Measurements from ENCODE around the gene KNSTRN. TPM values are rescaled to one million over a fixed set of nuclear protein-coding genes. Genes with fewer than 3 reads are reported as not detected.
A peak's percentile ranks its signal among the peaks of the same experiment; 100 is the strongest.

Gene KNSTRN
- total and polyA plus RNA-seq, 2 donors (not counting 3 experiments of a cell fraction or from before 2014, with no cell fraction given) = 24.4 to 61.4 TPM

DNA sequence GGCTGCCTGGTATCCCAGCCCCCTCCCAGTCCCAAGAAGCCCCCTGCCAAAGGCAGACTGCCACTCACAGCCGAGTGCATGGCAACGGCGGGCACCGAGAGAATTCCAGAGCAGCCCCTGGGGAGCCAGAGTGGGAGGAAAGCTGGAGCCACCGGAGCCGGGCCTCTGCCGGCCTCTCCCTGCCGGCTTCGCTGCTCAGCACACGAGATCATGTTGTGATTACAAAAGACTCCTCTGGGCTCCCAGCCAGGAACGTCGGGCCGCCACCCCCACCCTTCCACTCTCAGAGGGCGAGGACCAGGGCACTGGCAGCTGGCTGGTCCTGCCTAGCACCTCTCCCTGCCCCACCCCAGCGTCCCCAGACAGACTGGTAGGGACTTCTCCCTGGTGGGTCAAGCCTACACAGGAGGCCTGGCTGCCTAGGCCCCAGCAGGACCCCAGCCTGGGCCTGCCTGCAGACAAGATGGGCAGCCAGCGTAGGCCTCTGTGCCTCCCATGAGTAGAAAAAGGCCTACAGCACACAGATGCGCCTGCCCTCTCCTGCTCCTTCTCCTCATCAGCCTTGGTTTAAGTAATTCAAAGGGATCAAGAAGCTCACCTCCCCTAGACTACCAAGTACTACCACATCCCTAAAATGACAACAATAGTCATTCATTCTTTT is 41.7 kb upstream of the KNSTRN start, which contains the start of gene CCDC9B:
CCDC9B (minus strand) TSS at position 200 of the 661 bp plus-strand sequence; CDS start at position 80, 120 bp downstream.
- peak within 1 kb of the TSS; percentile 94 for H3K27ac ChIP-seq (ENCODE audit: insufficient read depth, low read depth, low read length)
- peaks cover 0 to 5% of the 10 kb centered on the region in 2 experiments for H3K36me3 ChIP-seq (ENCODE audit: control insufficient read depth in 2 of 2, extremely low read depth in 1 of 2, insufficient read depth in 2 of 2, low read length in 2 of 2)
- H3K9ac ChIP-seq (replicated peaks; ENCODE audit: extremely low read depth, insufficient read depth, low read length) = peak within 1 kb of the TSS; percentile 86
- H3K4me2 ChIP-seq (ENCODE audit: insufficient read depth, low read length) = peak within 1 kb of the TSS; percentile 44
- no peaks in the 10 kb centered on the region for H3K9me1 ChIP-seq (replicated peaks; ENCODE audit: control insufficient read depth, extremely low read depth, insufficient read depth, low read length)
- POLR2A ChIA-PET = interaction anchor here (0.8 to 2.1 kb wide), 3 partner anchors 13 to 26 kb away, joined by 3 to 12 read pairs (median 6); no protein-coding TSS in a partner anchor
- H3K4me3 ChIP-seq (replicated peaks in 1 of 3; ENCODE audit: insufficient read depth in 1 of 3, low read depth in 1 of 3, low read length in 3 of 3) = peak within 1 kb of the TSS; percentile 12 to 57 (median 20)
- H3K27me3 ChIP-seq (ENCODE audit: control insufficient read depth in 2 of 2, insufficient read depth in 2 of 2, low read length in 2 of 2) = no peaks in the 10 kb centered on the region
- TF ChIP-seq POLR2A (IDR thresholded peaks at IDR 0.05; ENCODE audit: low read depth, low read length) (peak; percentile 91), POLR2AphosphoS5 (IDR thresholded peaks at IDR 0.05; ENCODE audit: insufficient read depth, low read depth, low read length) (peak; percentile 84), JUN (IDR thresholded peaks at IDR 0.05; ENCODE audit: borderline replicate concordance, insufficient read depth, insufficient read length, low read depth) (no peak)
- DNase-seq (ENCODE audit: low read depth, low spot score) (peak; percentile 85), FAIRE-seq (peak; percentile 94)
- no peaks in the 10 kb centered on the region for H3K9me3 ChIP-seq (replicated peaks; ENCODE audit: control insufficient read depth, insufficient read depth, low read length)
- H2AFZ ChIP-seq (ENCODE audit: low read depth, low read length) = peak within 1 kb of the TSS; percentile 65
- no peaks in the 10 kb centered on the region for H4K20me1 ChIP-seq (replicated peaks; ENCODE audit: control insufficient read depth, extremely low read depth, insufficient read depth, low read length)
- CTCF ChIA-PET = interaction anchor here (0.7 to 9.1 kb wide), 12 partner anchors 9 to 157 kb away, joined by 3 to 287 read pairs (median 31); partner anchors contain the start of genes DISP2 and INAFM2
- BruUV-seq (replicated peaks) = no TSS peak
- intact Hi-C loops (cut with micrococcal nuclease) = no loop called here
- peaks cover 11% of the 10 kb centered on the region for H3K79me2 ChIP-seq (ENCODE audit: control insufficient read depth, insufficient read depth, low read length)
- dilution Hi-C loops (cut with MboI; ENCODE audit: extremely low pct_ligation_motif_present, low sequenced_read_pairs) = no loop called here
- H3K4me1 ChIP-seq (ENCODE audit: control insufficient read depth, extremely low read depth, insufficient read depth, low read length) = peaks cover 62% of the 10 kb centered on the region

DNA sequence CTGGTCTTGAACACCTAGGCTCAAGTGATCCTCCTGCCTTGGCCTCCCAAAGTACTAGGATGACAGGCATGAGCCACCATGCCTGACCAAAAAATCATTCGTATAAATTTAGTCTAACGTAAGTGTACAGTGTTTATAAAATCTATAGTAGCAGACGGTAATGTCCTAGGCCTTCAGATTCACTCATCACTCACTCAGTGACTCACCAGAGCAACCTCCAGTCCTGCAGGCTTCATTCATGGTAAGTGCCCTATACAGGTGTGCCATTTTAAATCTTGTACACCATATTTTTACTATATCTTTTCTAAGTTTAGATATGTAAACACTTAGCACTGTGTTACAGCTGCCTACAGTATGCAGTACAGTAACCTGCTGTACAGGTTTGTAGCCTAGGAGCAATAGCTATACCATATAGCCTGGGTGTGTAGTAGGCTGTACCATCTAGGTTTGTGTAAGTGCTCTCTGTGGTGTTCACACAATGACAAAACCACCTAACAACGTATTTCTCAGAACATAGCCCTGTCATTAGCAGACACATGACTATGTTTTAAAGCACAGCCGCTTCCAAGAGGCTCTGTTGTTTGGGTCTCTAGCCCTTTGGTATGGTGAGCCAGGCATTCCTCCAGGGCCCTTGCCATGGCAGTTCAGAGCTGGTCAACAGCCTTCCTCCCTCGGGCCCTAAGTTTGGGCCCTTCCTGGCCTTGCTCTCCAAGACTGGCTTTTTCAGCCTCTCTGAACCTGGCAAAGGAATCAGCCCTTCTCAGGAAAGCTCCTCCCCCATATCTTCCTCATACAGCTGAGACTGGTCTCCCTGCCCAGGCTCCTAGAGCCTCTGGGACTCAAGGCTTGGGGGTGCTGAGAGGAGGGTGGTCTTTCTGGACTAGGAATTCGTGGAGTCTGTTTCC is 39.9 kb upstream of the KNSTRN start:
- Histone ChIP-seq H2AFZ (ENCODE audit: low read depth, low read length) (peak overlapping the region; percentile 6), H3K4me2 (ENCODE audit: insufficient read depth, low read length) (peak overlapping the region; percentile 50), H3K4me1 (ENCODE audit: control insufficient read depth, extremely low read depth, insufficient read depth, low read length) (peaks cover 62% of the 10 kb centered on the region), H3K79me2 (ENCODE audit: control insufficient read depth, insufficient read depth, low read length) (peaks cover 11% of the 10 kb centered on the region), H3K4me3 (replicated peaks in 1 of 3; ENCODE audit: insufficient read depth in 1 of 3, low read depth in 1 of 3, low read length in 3 of 3) (no peak overlapping the region), H3K36me3 (ENCODE audit: control insufficient read depth in 2 of 2, extremely low read depth in 1 of 2, insufficient read depth in 2 of 2, low read length in 2 of 2) (no peaks in the 10 kb centered on the region), H3K9ac (replicated peaks; ENCODE audit: extremely low read depth, insufficient read depth, low read length) (peak overlapping the region; percentile 58), H3K9me3 (replicated peaks; ENCODE audit: control insufficient read depth, insufficient read depth, low read length) (no peaks in the 10 kb centered on the region), H3K27me3 (ENCODE audit: control insufficient read depth in 2 of 2, insufficient read depth in 2 of 2, low read length in 2 of 2) (no peaks in the 10 kb centered on the region), H3K27ac (ENCODE audit: insufficient read depth, low read depth, low read length) (peak overlapping the region; percentile 96), H4K20me1 (replicated peaks; ENCODE audit: control insufficient read depth, extremely low read depth, insufficient read depth, low read length) (no peaks in the 10 kb centered on the region), H3K9me1 (replicated peaks; ENCODE audit: control insufficient read depth, extremely low read depth, insufficient read depth, low read length) (no peaks in the 10 kb centered on the region)
- BruUV-seq (replicated peaks) = no TSS peak
- ChIA-PET CTCF (interaction anchor here (0.6 to 9.1 kb wide), 14 partner anchors 9 to 125 kb away, joined by 3 to 287 read pairs (median 18); partner anchors contain the start of genes DISP2 and INAFM2), POLR2A (interaction anchor here (1.2 kb wide), 1 partner anchor 14 kb away, joined by 3 read pairs; no protein-coding TSS in a partner anchor)
- TF ChIP-seq POLR2AphosphoS5 (IDR thresholded peaks at IDR 0.05; ENCODE audit: insufficient read depth, low read depth, low read length) (no peak), POLR2A (IDR thresholded peaks at IDR 0.05; ENCODE audit: low read depth, low read length) (no peak), GATA2 (IDR thresholded peaks at IDR 0.05; ENCODE audit: insufficient read depth, insufficient read length, low read depth, low read length) (no peak), JUN (IDR thresholded peaks at IDR 0.05; ENCODE audit: borderline replicate concordance, insufficient read depth, insufficient read length, low read depth) (no peak), MYC (IDR thresholded peaks at IDR 0.05; ENCODE audit: low read depth, low read length) (no peak), FOS (IDR thresholded peaks at IDR 0.05; ENCODE audit: borderline replicate concordance, insufficient read depth, low read length) (no peak), EZH2 (IDR thresholded peaks at IDR 0.05; ENCODE audit: borderline replicate concordance, low read depth, low read length, severe bottlenecking) (no peak)
- TF ChIP-seq, protein P1, sequence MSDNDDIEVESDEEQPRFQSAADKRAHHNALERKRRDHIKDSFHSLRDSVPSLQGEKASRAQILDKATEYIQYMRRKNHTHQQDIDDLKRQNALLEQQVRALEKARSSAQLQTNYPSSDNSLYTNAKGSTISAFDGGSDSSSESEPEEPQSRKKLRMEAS (IDR thresholded peaks at IDR 0.05; ENCODE audit: insufficient read depth, insufficient read length) = no peak
- TF ChIP-seq, protein P2, sequence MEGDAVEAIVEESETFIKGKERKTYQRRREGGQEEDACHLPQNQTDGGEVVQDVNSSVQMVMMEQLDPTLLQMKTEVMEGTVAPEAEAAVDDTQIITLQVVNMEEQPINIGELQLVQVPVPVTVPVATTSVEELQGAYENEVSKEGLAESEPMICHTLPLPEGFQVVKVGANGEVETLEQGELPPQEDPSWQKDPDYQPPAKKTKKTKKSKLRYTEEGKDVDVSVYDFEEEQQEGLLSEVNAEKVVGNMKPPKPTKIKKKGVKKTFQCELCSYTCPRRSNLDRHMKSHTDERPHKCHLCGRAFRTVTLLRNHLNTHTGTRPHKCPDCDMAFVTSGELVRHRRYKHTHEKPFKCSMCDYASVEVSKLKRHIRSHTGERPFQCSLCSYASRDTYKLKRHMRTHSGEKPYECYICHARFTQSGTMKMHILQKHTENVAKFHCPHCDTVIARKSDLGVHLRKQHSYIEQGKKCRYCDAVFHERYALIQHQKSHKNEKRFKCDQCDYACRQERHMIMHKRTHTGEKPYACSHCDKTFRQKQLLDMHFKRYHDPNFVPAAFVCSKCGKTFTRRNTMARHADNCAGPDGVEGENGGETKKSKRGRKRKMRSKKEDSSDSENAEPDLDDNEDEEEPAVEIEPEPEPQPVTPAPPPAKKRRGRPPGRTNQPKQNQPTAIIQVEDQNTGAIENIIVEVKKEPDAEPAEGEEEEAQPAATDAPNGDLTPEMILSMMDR (IDR thresholded peaks at IDR 0.05; ENCODE audit: extremely low read depth in 1 of 2, insufficient read depth in 1 of 2, low read depth in 1 of 2, low read length in 2 of 2) = no peak
- intact Hi-C loops (cut with micrococcal nuclease) = loop anchor here (1.0 kb wide), 3 partner anchors 21 to 80 kb away; no protein-coding TSS in a partner anchor
- DNase-seq (ENCODE audit: low read depth, low spot score) = peak; percentile 15
- dilution Hi-C loops (cut with MboI; ENCODE audit: extremely low pct_ligation_motif_present, low sequenced_read_pairs) = no loop called here
- FAIRE-seq = peak; percentile 53
